HG02623 (cell line): ENCODE measurements around the gene MFSD6.
A peak's percentile ranks its signal among the peaks of the same experiment; 100 is the strongest.

Experiments
- ATAC-seq: cut with Tn5 transposase; IDR thresholded peaks from one replicate; pipeline ENCODE4 v1.9.1; 2021; ENCODE audit warnings: moderate library complexity; ENCODE audit not compliant: unreplicated experiment

Gene MFSD6

DNA sequence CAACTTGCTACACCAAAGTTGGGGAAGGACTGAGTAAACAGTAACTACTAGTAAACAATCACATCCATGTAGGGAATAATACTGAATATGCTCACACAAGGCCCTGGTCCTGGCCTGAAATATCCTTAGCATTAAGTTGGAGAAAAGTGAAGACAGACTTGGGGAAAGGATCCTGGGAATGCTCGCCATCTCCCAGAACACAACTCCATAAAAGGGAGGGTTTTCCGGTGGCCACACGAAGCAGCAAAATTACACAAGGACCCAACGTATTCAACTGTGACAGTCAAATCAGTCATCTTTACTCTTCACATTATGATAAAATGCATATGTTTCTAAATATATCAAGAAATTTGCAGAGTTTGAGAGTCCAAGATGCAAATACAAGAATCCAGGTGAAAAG, 119.1 kb downstream of the MFSD6 start:
- no peak for ATAC-seq

DNA sequence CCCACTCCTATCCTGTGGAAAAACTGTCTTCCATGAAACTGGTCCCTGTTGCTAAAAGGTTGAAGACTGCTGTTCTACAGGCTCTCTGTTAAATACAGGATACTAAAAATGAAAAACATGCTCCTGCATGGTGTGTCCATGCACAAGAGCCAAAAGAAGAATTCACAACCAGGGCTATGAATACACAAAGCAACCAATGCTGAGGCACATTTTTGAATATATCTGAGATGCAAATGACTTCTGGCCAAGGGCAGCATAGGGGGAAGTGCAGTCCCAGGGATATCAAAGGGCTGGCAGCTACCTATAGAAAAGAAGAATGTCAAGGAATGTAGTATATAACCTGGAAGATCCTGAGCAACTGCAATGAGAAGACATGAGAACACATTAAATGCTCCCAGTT, 119.8 kb downstream of the MFSD6 start:
- ATAC-seq, result no peak

DNA sequence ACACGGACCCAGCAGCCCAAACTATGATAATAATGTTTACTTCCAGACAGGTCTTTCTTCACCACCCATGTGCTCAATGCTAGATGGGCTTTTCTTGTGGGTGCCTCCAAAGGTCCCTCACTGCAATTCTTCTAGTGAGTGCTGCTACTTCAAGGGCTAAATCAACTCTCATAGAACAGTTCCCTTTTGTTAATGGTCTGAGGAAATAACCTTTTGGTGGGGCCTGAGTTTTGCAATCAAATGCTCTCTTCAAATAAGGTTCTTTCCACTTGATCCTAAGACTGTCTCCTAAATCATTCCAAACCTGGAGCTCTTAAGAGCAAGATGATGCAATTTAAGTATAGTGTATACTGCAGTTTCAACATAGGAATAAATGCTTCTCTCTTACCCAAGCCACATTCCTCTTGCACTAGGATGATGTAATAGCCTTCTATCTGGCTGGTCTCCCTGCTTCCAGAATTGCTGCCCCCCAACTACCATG, 120.4 kb downstream of the MFSD6 start:
- ATAC-seq, result no peak

DNA sequence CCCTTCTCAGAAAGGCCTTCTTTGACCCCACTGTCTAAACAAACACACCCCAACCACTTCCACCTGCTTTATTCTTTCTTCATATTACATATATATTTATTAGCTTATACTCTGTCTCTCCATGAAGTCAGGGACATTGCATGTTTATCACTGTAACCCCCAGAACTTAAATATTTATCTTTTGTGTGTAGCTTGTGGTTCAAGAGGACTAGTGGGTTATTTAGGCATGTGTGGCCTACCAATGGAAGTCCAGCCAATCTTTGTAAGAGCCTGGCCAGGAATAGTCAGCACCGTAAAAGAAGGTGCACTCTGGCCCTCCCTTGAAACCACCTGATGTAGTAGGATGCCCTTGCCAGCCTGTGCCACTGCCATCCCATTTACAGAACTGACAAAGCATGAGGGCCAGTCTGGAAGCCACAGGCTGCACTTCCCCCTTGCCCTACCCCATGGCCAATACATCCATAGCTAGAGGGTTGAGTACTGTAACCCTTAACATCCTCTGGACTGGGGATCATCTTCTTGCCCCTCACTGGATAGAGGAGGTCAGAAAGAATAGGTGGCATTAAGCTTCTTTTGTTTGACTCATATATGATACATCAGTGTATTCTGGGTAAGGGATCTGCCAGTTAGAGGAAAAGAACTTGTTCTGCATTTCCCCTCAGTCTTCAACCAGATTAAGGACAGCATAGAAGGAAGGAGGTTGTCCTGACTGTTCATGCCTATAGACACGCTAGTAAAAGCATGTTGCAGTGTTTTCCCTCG, 121.5 kb downstream of the MFSD6 start:
- no peak for ATAC-seq

DNA sequence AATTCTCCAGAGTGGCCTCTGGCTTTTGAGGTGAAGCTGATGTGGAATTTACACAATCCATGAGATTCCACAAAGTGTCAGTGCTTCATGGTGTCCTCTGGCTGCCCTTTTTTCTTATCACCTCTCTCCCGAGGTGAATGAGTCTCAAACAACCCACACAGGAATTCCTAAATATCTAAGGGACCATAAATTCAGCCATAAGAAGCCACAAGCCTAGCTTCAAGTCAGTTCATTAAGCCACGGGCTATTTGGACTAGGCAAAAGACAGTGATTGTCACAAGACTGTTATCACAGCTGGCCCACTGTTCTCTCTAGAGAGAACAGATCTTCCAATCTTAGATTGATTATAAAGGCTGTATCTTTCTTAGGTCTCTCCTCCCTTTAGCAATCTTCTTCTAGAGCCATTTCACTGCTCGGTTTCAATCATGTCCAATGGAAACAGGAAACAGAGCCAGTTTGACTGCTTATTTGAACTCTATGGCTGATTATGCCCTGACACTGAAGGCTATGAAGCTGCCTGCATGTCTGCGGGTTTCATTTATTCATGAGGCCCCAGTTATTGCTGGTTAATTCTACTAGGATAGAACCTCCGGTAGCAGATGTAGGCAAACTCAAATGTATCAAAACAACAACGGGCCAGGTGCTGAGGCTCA, 122.2 kb downstream of the MFSD6 start:
- ATAC-seq, result no peak

DNA sequence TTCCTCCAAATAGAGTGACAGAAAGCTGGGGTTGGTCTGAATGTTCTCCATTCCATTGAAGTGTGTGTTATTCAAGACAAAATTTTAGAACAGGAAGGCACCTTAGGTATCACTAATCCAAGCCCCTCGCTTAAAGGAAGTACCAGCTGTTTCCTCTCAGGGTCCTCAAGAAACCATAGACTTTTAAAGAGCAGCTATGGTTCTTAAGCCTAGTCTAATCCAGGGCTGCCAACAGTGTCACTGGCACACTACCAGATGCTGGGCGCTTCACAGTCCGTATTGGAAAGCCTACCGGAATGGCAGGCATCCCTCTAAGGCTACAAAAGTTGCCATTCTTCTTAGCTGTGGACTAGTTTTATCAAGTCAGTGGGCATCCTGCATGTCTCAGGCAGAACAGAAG, 124.4 kb downstream of the MFSD6 start:
- no peak for ATAC-seq

DNA sequence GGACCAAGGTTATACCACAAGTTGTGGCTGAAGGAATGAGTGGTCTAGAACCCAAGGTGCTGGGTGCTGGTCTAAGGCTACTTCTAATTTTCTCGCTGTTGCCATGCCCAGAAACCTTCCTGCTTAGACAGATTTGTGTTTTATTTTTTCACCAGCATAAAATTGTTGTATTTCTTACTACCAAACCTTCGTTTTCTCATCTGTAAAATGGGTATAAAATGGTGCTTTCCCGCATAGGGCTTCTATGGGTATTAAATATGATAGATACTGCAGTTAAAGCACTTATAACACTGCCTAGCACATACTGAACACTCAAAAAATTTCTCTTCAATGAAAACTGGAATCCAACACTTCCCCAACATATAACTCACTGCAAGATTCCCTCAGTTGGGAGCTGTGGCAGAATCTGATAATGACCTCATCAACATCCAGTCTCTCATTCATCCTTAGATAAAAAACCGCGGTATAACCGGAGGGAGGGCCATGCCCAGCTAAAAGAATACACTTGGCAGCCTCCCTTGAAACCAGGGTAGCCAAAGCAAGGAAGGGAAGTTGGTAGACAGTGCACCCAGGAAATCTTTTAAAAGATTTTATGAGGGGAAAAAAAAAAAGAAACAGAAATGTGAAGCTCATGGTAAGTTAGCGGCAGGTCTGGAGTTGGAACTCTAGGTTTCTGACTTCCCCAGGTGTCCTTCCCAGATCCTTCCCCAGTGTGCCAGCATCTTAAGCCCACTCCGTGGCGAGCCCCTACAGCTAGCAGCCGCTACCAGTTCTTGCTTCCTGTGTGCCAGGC, 125.2 kb downstream of the MFSD6 start:
- no peak for ATAC-seq

DNA sequence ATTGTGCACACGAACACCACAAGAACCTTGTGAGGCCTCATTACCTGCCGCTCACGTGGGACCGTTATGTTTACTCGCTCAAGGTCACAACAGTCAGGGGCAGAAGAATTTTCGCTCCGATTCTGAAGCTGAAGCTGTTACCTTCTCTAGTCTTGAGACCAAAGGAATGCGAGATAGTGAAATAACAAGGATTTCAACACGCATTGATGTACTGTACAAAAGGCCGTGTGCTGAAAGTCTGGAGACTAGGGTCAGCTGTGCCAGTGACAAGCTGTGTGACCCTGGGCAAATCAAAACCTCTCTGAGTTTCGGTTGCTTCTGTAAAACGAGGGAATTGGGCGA, 125.8 kb downstream of the MFSD6 start:
- peak; percentile 15 for ATAC-seq

DNA sequence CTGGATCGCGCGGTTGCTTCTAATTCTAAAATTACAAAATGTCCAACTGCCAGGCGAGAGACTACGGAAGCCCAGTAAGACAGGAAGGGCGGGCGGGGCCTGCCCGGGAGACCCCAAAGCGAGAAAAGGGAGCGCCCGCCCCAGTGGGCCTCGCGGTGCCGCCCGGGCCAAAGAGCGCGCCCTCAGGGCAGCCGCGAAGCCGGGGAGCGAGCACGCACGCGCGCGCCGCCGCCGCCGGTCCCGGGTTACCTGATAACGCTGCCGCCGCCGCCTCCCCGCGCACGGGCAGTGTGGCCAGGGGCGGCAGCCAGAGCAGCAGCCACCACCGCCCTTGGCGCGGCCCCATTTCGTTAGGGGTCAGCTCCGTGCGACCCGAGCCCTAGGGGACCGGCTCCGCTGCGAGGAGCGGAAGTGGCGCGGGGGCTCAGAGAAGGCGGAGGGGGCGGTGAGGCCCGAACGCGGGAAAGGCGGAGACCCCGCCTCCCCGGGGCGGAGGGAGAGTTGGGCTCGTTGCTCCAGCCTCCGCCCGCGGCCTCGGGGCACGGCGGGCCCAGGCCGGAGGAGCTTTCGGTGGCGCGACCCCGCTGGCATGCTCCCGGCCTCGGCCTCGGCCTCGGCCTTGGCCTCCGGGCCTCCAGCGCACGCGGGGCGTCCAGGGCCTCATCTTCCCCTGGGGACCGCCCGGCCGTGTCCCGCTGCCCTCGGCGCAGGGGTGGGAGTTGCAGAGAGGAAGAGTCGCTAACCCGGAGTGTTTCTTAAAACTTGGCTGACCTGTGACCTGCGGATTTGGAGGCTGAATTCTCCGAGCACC, 126.4 kb downstream of the MFSD6 start, which contains the start of gene NEMP2:
NEMP2 (minus strand) TSS at position 413 of the 811 bp plus-strand sequence; CDS start at position 346, 67 bp downstream.
- peak; percentile 64 for ATAC-seq

DNA sequence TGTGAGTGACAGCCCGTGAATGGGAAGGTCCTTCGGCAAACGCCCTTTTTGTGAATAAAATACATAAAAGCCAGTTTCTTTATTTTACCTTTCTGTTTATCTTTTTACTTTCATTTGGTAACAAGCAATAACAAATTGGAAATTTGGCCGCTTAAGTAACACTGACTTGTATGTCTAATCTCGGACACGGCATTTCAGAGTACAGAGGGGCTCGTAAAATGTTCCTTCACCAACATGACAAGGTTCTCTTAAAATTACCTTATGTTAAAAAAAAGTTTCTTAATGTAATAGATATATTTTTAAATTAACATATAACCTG, 126.9 kb downstream of the MFSD6 start:
- ATAC-seq, result no peak

DNA sequence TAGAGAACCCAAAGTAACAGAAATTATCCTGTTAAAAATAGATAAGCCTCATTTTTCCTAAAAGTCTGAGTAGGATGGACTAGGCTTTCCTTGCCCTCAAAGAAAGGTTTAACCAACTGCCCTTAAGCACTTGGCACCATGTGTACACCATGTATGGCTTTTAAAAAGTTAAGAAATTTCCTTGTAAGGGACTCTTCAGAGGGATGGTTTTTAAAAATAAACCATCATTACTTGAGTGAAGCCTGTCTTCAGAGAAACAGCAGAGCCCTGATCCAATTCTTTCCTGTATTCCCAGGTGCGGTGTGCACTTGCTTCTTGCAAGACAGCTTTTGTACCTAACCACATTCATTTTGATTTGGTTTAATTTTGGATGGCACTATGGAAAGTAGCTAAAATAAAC, 127.4 kb downstream of the MFSD6 start:
- no peak for ATAC-seq

DNA sequence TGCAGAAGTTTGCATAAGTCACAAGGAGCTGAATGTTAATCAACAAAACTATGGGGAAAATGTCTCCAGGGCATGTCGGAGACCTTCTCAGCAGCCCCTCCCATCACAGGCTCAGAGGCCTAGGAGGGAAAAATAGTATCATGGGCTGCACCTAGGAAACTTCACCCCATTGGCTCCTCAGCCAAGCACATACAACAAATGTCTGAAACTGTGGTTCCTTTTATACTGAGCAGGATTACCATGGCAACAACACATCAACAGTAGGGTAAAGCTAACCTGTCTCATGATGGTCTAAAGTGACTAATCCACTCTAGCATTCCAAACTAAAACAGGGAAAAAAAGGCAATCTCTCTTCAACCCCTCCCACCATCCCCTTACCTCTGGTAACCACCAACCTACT, 129.6 kb downstream of the MFSD6 start:
- no peak for ATAC-seq

DNA sequence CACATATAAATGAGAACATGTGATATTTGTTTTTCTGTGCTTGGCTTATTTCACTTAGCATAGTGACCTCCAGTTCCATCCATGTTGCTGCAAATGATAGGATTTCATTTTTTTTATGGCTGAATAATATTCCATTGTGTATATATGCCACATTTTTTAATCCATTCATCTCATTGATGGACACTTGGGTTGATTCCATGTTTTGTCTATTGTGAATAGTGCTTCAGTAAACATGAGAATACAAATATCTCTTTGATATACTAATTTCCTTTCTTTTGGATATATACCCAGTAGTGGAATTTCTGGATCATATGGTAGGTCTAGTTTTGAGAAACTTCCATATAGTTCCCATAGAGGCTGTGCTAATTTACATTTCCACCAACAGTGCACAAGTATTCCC, 130.0 kb downstream of the MFSD6 start:
- no peak for ATAC-seq

DNA sequence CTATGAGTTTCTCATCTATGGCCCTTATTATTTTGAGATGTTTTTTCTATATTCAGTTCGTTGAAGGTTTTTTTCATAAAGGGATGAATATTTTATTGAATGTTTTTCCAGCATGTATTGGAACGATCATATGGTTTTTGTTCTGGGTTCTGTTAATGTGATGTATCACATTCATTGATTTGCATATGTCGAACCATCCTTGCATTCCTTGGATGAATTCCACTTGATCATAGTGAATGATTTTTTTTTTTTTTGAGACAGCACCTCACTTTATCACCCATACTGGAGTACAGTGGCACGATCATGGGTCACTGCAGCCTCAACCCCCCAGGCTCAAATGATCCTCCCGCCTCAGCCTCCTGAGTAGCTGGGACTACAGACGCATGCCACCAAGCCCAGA, 131.9 kb downstream of the MFSD6 start:
- no peak for ATAC-seq

DNA sequence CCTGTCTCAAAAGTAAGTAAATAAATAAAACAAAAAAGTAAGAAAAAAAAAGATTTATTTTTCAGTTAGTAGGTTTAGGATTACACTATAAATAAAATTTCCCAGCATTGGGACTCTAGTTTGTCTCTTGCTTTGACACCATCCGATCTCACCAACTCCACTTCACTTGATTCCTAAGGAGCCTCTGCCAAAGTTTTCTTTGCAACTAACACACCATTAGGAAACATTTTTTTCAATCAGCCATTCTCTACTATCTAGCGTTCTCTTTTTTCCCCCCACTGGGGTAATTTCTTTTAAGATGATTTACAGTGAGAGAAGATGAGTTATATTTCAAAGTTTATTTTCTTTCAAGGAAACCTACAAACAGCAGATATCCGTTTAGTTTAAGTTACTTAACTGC, 136.9 kb downstream of the MFSD6 start:
- no peak for ATAC-seq

DNA sequence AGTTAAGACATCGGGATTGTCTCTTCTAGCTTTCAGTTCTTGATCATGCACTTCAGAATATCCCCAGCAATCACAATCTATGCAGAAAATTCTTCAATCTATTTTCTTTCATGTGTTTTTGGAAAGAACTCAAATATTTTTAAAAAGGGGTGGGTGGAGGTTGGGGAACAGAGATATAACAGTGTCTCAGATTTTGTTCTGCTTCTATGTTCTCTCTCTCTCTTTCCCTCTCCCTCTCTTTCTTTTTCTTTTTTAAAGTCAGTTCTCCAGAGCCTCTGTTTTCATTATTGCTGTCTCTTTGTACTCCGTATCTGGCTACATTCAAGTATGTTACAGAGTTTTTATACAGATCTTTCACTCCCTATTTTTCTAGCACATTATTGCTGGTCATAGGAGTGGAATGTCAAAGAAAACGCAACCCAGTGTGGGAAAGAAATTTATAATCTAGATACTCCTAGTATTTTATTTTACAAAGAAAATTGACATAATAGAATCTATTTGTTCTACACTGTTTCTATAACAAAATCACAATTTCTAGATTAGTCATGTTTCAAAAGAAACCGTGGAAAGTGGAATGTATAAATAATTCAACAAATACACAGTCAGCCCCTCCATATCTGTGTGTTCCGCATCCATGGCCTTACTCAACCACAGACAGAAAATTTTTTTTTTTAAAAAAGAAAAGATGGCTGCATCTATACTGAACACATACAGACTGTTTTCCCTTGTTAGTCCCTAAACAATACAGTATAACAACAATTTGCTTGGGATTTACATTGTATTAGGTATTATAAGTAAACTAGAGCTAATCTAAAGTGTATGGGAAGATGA, 137.6 kb downstream of the MFSD6 start:
- ATAC-seq, result no peak

DNA sequence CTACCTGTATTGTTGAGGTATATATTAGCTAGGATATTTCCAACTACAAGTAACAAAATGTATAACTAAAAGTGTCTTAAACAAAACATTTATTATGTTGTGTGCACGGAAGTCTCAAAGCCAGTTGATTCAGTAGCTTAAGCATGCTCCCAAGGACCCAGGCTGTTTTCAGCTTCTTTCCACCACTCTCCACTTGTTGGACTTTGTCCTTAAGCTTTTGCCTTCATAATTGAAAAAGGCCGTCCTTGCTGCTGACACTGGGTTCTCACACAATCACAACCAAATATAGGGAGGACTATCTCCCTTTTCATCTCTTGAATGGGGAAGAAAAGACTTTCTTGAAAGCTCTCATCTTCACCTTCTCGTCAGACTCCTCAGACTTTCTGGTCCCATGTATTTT, 138.6 kb downstream of the MFSD6 start:
- ATAC-seq, result no peak

DNA sequence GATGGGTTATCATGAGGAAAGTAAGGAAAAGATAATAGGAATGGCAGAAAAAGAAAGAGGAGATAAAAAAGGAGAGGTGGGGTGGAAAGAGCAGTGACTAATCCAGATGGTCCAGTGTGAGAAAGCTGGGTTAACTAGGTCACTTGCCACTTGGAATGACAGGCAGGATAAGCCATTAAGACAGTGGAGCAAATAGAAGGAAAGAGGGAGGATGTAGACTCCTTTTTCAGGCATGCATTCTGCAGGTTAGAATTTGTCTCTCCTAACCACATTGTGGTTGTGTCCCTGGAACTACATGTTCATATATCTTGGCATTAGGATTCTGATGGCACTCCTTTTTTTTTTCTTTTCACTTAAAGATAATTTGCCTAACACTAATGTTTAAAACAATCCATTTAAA, 139.7 kb downstream of the MFSD6 start:
- ATAC-seq, result no peak

DNA sequence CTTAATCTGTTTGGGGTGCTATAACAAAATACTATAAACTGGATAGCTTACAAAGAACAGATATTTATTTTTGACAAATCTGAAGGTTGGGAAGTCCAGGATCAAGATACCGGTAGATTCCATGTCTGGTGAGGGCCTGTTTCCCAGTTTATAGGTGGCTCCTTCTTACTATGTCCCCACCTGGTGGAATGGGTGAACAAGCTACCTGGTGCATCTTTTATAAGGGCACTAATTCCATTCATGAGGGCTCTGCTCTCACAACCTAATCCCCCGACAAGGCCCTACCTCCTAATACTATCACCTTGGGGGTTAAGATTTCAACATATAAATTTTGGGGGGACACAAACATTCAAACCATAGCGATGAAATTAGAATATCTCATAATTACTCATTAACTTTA, 142.0 kb downstream of the MFSD6 start:
- ATAC-seq, result no peak
